H9 (cell line): ENCODE measurements around the gene CCSER2. TPM values are rescaled to one million over a fixed set of nuclear protein-coding genes. Genes with fewer than 3 reads are reported as not detected.
A peak's percentile ranks its signal among the peaks of the same experiment; 100 is the strongest.

Source experiments
- DNase-seq: peaks from one replicate; pipeline ENCODE4 v3.0.0-alpha.2; 2017
- H2AFZ ChIP-seq: one replicate; pipeline ENCODE4 v1.6.1; 2013; ENCODE audit warnings: mild to moderate bottlenecking, low read length, control low read depth, moderate library complexity
- H2AK5ac ChIP-seq: 2 replicates; pipeline ENCODE4 v1.6.1; 2013; ENCODE audit warnings: low read length, control low read depth, mixed read lengths; ENCODE audit not compliant: insufficient read length
- H2BK120ac ChIP-seq: one replicate; pipeline ENCODE4 v1.6.1; 2013; ENCODE audit warnings: low read depth, mild to moderate bottlenecking, low read length, control low read depth, inconsistent platforms; ENCODE audit not compliant: poor library complexity, severe bottlenecking
- H2BK12ac ChIP-seq: 2 replicates; pipeline ENCODE4 v1.6.1; 2013; ENCODE audit warnings: low read length, control low read depth, mixed read lengths, low read depth; ENCODE audit not compliant: insufficient read length
- H2BK15ac ChIP-seq: 2 replicates; pipeline ENCODE4 v1.6.1; 2013; ENCODE audit warnings: low read depth, low read length, control low read depth
- H2BK20ac ChIP-seq: one replicate; pipeline ENCODE4 v1.6.1; 2013; ENCODE audit warnings: low read depth, mild to moderate bottlenecking, low read length, control low read depth, inconsistent platforms; ENCODE audit not compliant: poor library complexity, severe bottlenecking
- H2BK5ac ChIP-seq: 2 replicates; pipeline ENCODE4 v1.6.1; 2013; ENCODE audit warnings: low read length, control low read depth, mixed read lengths; ENCODE audit not compliant: insufficient read length
- H3K14ac ChIP-seq: 2 replicates; pipeline ENCODE4 v1.6.1; 2013; ENCODE audit warnings: low read length, control low read depth; ENCODE audit not compliant: insufficient read depth
- H3K18ac ChIP-seq: 2 replicates; pipeline ENCODE4 v1.6.1; 2013; ENCODE audit warnings: low read depth, mild to moderate bottlenecking, mixed read lengths, low read length, control low read depth; ENCODE audit not compliant: insufficient read length
- H3K23ac ChIP-seq: 2 replicates; pipeline ENCODE4 v1.6.1; 2013; ENCODE audit warnings: low read length, control low read depth, mixed read lengths, low read depth; ENCODE audit not compliant: insufficient read length
- H3K23me2 ChIP-seq: 2 replicates; pipeline ENCODE4 v1.6.1; 2013; ENCODE audit warnings: low read depth, mild to moderate bottlenecking, mixed read lengths, low read length, control low read depth; ENCODE audit not compliant: insufficient read length, poor library complexity, severe bottlenecking
- H3K27ac ChIP-seq: 2 replicates; pipeline ENCODE4 v1.5.1; 2013; ENCODE audit warnings: low read length, control low read depth, mixed read lengths, low read depth; ENCODE audit not compliant: insufficient read length
- H3K27me3 ChIP-seq: 2 replicates; pipeline ENCODE4 v1.6.1; 2013; ENCODE audit warnings: low read length, control low read depth, inconsistent platforms; ENCODE audit not compliant: insufficient read depth
- H3K4ac ChIP-seq: 2 replicates; pipeline ENCODE4 v1.6.1; 2013; ENCODE audit warnings: low read depth, mild to moderate bottlenecking, control low read depth, inconsistent platforms, low read length, moderate library complexity
- H3K4me1 ChIP-seq: 2 replicates; pipeline ENCODE4 v1.6.1; 2013; ENCODE audit warnings: low read length, control low read depth, inconsistent platforms; ENCODE audit not compliant: insufficient read depth
- H3K4me2 ChIP-seq: 2 replicates; pipeline ENCODE4 v1.6.1; 2013; ENCODE audit warnings: low read length, control low read depth, mixed read lengths; ENCODE audit not compliant: insufficient read length, insufficient read depth
- H3K56ac ChIP-seq: 2 replicates; pipeline ENCODE4 v1.6.1; 2013; ENCODE audit warnings: low read depth, mild to moderate bottlenecking, mixed read lengths, low read length, control low read depth; ENCODE audit not compliant: insufficient read length
- H3K79me1 ChIP-seq: 2 replicates; pipeline ENCODE4 v1.6.1; 2013; ENCODE audit warnings: low read depth, mild to moderate bottlenecking, moderate library complexity, low read length, control low read depth, inconsistent platforms; ENCODE audit not compliant: insufficient read depth, poor library complexity, severe bottlenecking
- H3K79me2 ChIP-seq: 2 replicates; pipeline ENCODE4 v1.6.1; 2013; ENCODE audit warnings: low read length, control low read depth, inconsistent platforms; ENCODE audit not compliant: insufficient read depth
- H3K9ac ChIP-seq: 2 replicates; pipeline ENCODE4 v1.6.1; 2013; ENCODE audit warnings: low read length, control low read depth, mixed read lengths; ENCODE audit not compliant: insufficient read length; ENCODE audit errors: extremely low read depth
- H3K9me3 ChIP-seq: one replicate; pipeline ENCODE4 v1.6.1; 2013; ENCODE audit warnings: low read depth, low read length, inconsistent platforms; ENCODE audit not compliant: control insufficient read depth
- H3T11ph ChIP-seq: one replicate; pipeline ENCODE4 v1.6.1; 2013; ENCODE audit warnings: mild to moderate bottlenecking, low read length, control low read depth, inconsistent platforms
- H4K20me1 ChIP-seq: one replicate; pipeline ENCODE4 v1.6.1; 2013; ENCODE audit not compliant: control insufficient read depth, insufficient read length, insufficient read depth
- H4K5ac ChIP-seq: 2 replicates; pipeline ENCODE4 v1.6.1; 2013; ENCODE audit warnings: low read depth, mild to moderate bottlenecking, mixed read lengths, low read length, control low read depth; ENCODE audit not compliant: insufficient read length
- H4K8ac ChIP-seq: replicated peaks from 2 replicates; pipeline ENCODE4 v1.6.1; 2013; ENCODE audit warnings: low read length, control low read depth, mixed read lengths, low read depth; ENCODE audit not compliant: insufficient read length
- H4K91ac ChIP-seq: 2 replicates; pipeline ENCODE4 v1.6.1; 2013; ENCODE audit warnings: low read depth, mild to moderate bottlenecking, moderate library complexity, mixed read lengths, low read length, control low read depth; ENCODE audit not compliant: insufficient read length
- H3K27ac Mint-ChIP-seq, 3 experiments: 2 replicates in 2 of 3; 3 replicates in 1 of 3; pipeline ENCODE4 v1.8.0; 2020 to 2021; ENCODE audit warnings: mixed read lengths in 3 of 3, mild to moderate bottlenecking in 1 of 3, moderate library complexity in 1 of 3
- H3K27me3 Mint-ChIP-seq: 2 replicates; pipeline ENCODE4 v1.8.0; 2021; ENCODE audit warnings: low read depth, mild to moderate bottlenecking, moderate library complexity, mixed read lengths
- H3K36me3 Mint-ChIP-seq, 3 experiments: 2 replicates in 2 of 3; 3 replicates in 1 of 3; pipeline ENCODE4 v1.8.0; 2020 to 2021; ENCODE audit warnings: low read depth in 3 of 3, mixed read lengths in 3 of 3; ENCODE audit not compliant: insufficient read depth in 1 of 3
- H3K4me1 Mint-ChIP-seq, 2 experiments: 2 replicates each; pipeline ENCODE4 v1.8.0; 2020; ENCODE audit warnings: mixed read lengths in 2 of 2
- H3K4me3 Mint-ChIP-seq, 2 experiments: 2 replicates in 1 of 2; 3 replicates in 1 of 2; pipeline ENCODE4 v1.8.0; 2020 to 2021; ENCODE audit warnings: mild to moderate bottlenecking in 2 of 2, mixed read lengths in 2 of 2, moderate library complexity in 1 of 2
- H3K9me3 Mint-ChIP-seq, 2 experiments: 2 replicates in 1 of 2; 3 replicates in 1 of 2; pipeline ENCODE4 v1.8.0; 2020; ENCODE audit warnings: mild to moderate bottlenecking in 2 of 2, mixed read lengths in 2 of 2, moderate library complexity in 1 of 2
- WGBS: extraction: QIAGEN DNeasy Blood & Tissue Kit; methylation state at CpG from one replicate; pipeline ENCODE4 v1.1.7; 2013; ENCODE audit warnings: missing lambda C conversion rate, low lambda C conversion rate, mixed read lengths; ENCODE audit not compliant: insufficient read length; ENCODE audit errors: extremely low coverage; 5-methylcytosine and 5-hydroxymethylcytosine counted together
- total RNA-seq: library from RNA; stranded (reverse); gene quantifications from 2 replicates; pipeline ENCODE4 v1.2.1, GENCODE V29; 2021
- TF ChIP-seq, protein P1 (sequence below): fragments of 200-600 bp; sonication (generic); conservative IDR thresholded peaks from 3 replicates; pipeline ENCODE4 v1.8.0; 2021; ENCODE audit warnings: antibody characterized with exemption, mild to moderate bottlenecking

CCSER2 gene
- total RNA-seq, 1 experiment from 2014 or later, result 22.2 TPM

DNA sequence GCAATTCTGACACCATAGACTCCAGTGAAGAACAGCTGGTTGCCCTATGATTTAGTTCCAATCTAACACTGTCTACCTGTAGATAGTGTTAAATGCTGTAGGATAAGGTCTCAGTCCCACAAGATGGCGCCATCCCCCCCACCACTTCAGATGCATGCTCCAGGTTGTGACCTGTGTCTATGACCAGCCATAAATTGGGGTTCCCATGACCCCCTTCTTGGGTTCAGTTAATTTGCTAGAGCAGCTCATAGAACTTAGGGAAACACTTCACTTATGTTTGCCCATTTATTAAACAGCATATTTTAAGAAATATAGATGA is 13.1 kb downstream of the CCSER2 start:
- H3K14ac ChIP-seq, result no peak overlapping the region
- no peak overlapping the region for H2BK120ac ChIP-seq
- peaks cover 6% of the 10 kb centered on the region; the same call in 1 of the 2 replicates for H3K4me1 ChIP-seq
- H4K20me1 ChIP-seq, result no peaks in the 10 kb centered on the region
- H3K4me2 ChIP-seq, result no peak overlapping the region
- DNase-seq, result no peak
- no peak overlapping the region for H3K4ac ChIP-seq
- no peak overlapping the region for H2BK15ac ChIP-seq
- H2BK5ac ChIP-seq, result no peak overlapping the region
- no peak overlapping the region for H3K27ac ChIP-seq
- H3K23ac ChIP-seq, result no peak overlapping the region
- no peak overlapping the region for H4K8ac ChIP-seq
- no peak overlapping the region for H2BK12ac ChIP-seq
- TF ChIP-seq, protein P1, sequence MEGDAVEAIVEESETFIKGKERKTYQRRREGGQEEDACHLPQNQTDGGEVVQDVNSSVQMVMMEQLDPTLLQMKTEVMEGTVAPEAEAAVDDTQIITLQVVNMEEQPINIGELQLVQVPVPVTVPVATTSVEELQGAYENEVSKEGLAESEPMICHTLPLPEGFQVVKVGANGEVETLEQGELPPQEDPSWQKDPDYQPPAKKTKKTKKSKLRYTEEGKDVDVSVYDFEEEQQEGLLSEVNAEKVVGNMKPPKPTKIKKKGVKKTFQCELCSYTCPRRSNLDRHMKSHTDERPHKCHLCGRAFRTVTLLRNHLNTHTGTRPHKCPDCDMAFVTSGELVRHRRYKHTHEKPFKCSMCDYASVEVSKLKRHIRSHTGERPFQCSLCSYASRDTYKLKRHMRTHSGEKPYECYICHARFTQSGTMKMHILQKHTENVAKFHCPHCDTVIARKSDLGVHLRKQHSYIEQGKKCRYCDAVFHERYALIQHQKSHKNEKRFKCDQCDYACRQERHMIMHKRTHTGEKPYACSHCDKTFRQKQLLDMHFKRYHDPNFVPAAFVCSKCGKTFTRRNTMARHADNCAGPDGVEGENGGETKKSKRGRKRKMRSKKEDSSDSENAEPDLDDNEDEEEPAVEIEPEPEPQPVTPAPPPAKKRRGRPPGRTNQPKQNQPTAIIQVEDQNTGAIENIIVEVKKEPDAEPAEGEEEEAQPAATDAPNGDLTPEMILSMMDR, result peak; percentile 41
- Mint-ChIP-seq H3K4me1 (peaks cover 17 to 21% of the 10 kb centered on the region in 2 experiments), H3K4me3 (no peak overlapping the region), H3K27me3 (no peaks in the 10 kb centered on the region), H3K9me3 (peaks cover 0 to 2% of the 10 kb centered on the region in 2 experiments; a peak in 1 of 5 replicates), H3K36me3 (peaks cover 0 to 2% (median 0%) of the 10 kb centered on the region in 3 experiments; a peak in 3 of 7 replicates), H3K27ac (peak overlapping the region in 1 of 3 experiments; percentile 24; a peak in 1 of 7 replicates)
- no peaks in the 10 kb centered on the region for H3K27me3 ChIP-seq
- no peaks in the 10 kb centered on the region for H3K23me2 ChIP-seq
- no peak overlapping the region for H3T11ph ChIP-seq
- H2AK5ac ChIP-seq, result no peak overlapping the region
- no peak overlapping the region for H4K5ac ChIP-seq
- H3K18ac ChIP-seq, result peak overlapping the region; percentile 25
- H3K9me3 ChIP-seq, result no peaks in the 10 kb centered on the region
- WGBS, result no CpG with 5 or more reads among the region's 1 CpG
- no peak overlapping the region for H2AFZ ChIP-seq
- peaks cover 3% of the 10 kb centered on the region for H3K79me1 ChIP-seq
- no peak overlapping the region for H4K91ac ChIP-seq
- H3K79me2 ChIP-seq, result peaks cover 5% of the 10 kb centered on the region; the same call in 1 of the 2 replicates
- H2BK20ac ChIP-seq, result no peak overlapping the region
- H3K56ac ChIP-seq, result no peak overlapping the region
- no peak overlapping the region for H3K9ac ChIP-seq
